Uterus (tissue), 2 donors: ENCODE measurements around the gene SERPINE2.

Experiments used
- CTCF ChIP-seq, 4 experiments: fragments of 200-600 bp in 2 of 4; fragments of 450-650 bp in 2 of 4; sonication (generic) in 2 of 4; IDR thresholded peaks; one replicate each; pipeline ENCODE4 v1.5.1; 2016 to 2019; ENCODE audit warnings: antibody characterized with exemption in 4 of 4, mild to moderate bottlenecking in 2 of 4, moderate library complexity in 1 of 4
- POLR2A ChIP-seq, 2 donors: fragments of 450-650 bp; IDR thresholded peaks; one replicate each; pipeline ENCODE4 v1.6.1; 2016; ENCODE audit warnings: antibody characterized with exemption in 2 of 2, mild to moderate bottlenecking in 1 of 2, moderate library complexity in 1 of 2

DNA sequence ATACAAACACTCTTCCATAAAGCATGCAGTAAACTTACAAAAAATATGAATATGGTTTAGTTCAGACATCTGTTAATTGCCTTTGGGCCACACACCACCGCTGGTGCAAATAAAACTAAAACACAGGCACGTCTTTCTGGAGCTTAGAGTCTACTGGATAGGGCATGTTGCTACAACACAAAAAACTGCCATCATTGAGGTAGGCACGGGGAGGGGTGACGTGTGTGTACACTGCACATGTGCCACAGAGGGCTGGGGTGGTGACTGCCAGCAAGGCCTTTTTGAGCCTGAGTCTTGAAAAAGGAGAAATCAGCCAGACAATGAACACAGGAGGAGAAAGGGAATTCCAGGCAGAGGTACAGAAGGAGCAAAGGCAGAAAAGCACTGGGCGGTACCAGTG, 5.1 kb downstream of the SERPINE2 start:
- TF ChIP-seq CTCF (IDR thresholded peaks at IDR 0.05) (no peak), POLR2A (IDR thresholded peaks at IDR 0.05) (no peak)
